MM.1S (cell line): Measurements from ENCODE around the gene FYB1.

Experiments
- DNase-seq: peaks from one replicate; pipeline ENCODE4 v3.0.0-alpha.2; 2015
- H2AFZ ChIP-seq: fragments of 300-600 bp; sonication (generic); 2 replicates; pipeline ENCODE4 v1.6.0; 2016; ENCODE audit warnings: antibody characterized with exemption, low read length
- H3F3A ChIP-seq: fragments of 300-600 bp; sonication (generic); 2 replicates; pipeline ENCODE4 v1.6.1; 2016; ENCODE audit warnings: mild to moderate bottlenecking, antibody characterized with exemption, low read length, moderate library complexity, mixed read lengths; ENCODE audit not compliant: insufficient read depth
- H3K27ac ChIP-seq: fragments of 300-600 bp; sonication (generic); 2 replicates; pipeline ENCODE4 v1.5.1; 2016; ENCODE audit warnings: mild to moderate bottlenecking, low read length
- H3K27me3 ChIP-seq: fragments of 300-600 bp; sonication (generic); replicated peaks from 2 replicates; pipeline ENCODE4 v1.6.0; 2016; ENCODE audit warnings: low read length; ENCODE audit not compliant: insufficient read depth
- H3K36me3 ChIP-seq: fragments of 300-600 bp; sonication (generic); replicated peaks from 2 replicates; pipeline ENCODE4 v1.6.1; 2016; ENCODE audit warnings: mild to moderate bottlenecking, low read length, mixed read lengths; ENCODE audit not compliant: insufficient read depth
- H3K4me1 ChIP-seq: fragments of 300-600 bp; sonication (generic); 2 replicates; pipeline ENCODE4 v1.6.1; 2016; ENCODE audit warnings: low read length, mixed read lengths
- H3K4me2 ChIP-seq: fragments of 300-600 bp; sonication (generic); 2 replicates; pipeline ENCODE4 v1.6.0; 2016; ENCODE audit warnings: low read depth, low read length
- H3K4me3 ChIP-seq: fragments of 300-600 bp; sonication (generic); 2 replicates; pipeline ENCODE4 v1.5.1; 2016; ENCODE audit warnings: low read length, mixed read lengths
- H3K79me2 ChIP-seq: fragments of 300-600 bp; sonication (generic); 2 replicates; pipeline ENCODE4 v1.6.1; 2016; ENCODE audit warnings: mixed run types, low read length, mixed read lengths
- H3K9ac ChIP-seq: fragments of 300-600 bp; sonication (generic); 2 replicates; pipeline ENCODE4 v1.6.1; 2016; ENCODE audit warnings: low read length, mixed read lengths
- H3K9me2 ChIP-seq: fragments of 300-600 bp; sonication (generic); replicated peaks from 2 replicates; pipeline ENCODE4 v1.6.1; 2016; ENCODE audit warnings: mild to moderate bottlenecking, low read length, mixed read lengths; ENCODE audit not compliant: insufficient read depth
- H3K9me3 ChIP-seq: fragments of 300-600 bp; sonication (generic); replicated peaks from 2 replicates; pipeline ENCODE4 v1.6.1; 2016; ENCODE audit warnings: mild to moderate bottlenecking, low read length, mixed read lengths; ENCODE audit not compliant: insufficient read depth
- H4K20me1 ChIP-seq: fragments of 300-600 bp; sonication (generic); 2 replicates; pipeline ENCODE4 v1.6.1; 2016; ENCODE audit warnings: mild to moderate bottlenecking, low read length, moderate library complexity, mixed read lengths; ENCODE audit not compliant: insufficient read depth
- CTCF ChIP-seq: fragments of 300-600 bp; sonication (generic); IDR thresholded peaks from 2 replicates; pipeline ENCODE4 v1.5.1; 2016; ENCODE audit warnings: antibody characterized with exemption, low read length, mixed read lengths
- EZH2 ChIP-seq: fragments of 300-600 bp; sonication (generic); optimal IDR thresholded peaks from 2 replicates; pipeline ENCODE3; 2017; ENCODE audit warnings: low read depth, mild to moderate bottlenecking, antibody characterized with exemption, low read length, mixed read lengths
- EZH2phosphoT487 ChIP-seq: fragments of 300-600 bp; sonication (generic); IDR thresholded peaks from 2 replicates; pipeline ENCODE4 v1.6.1; 2018; ENCODE audit warnings: antibody characterized with exemption, low read length

Gene FYB1

GRCh38 chr5:39209924-39210323 is 9.4 kb downstream of the FYB1 start:
- DNase-seq: no peak
- no peak overlapping the region for H3K4me2 ChIP-seq
- H3K4me1 ChIP-seq: no peaks in the 10 kb centered on the region; the same call in 1 of the 2 replicates
- no peaks in the 10 kb centered on the region for H4K20me1 ChIP-seq
- TF ChIP-seq EZH2 (no peak), CTCF (no peak), EZH2phosphoT487 (no peak)
- no peak overlapping the region for H2AFZ ChIP-seq
- H3K27me3 ChIP-seq: no peaks in the 10 kb centered on the region
- H3K4me3 ChIP-seq: no peak overlapping the region
- H3K9me3 ChIP-seq: no peaks in the 10 kb centered on the region
- H3K36me3 ChIP-seq: no peaks in the 10 kb centered on the region
- no peaks in the 10 kb centered on the region for H3F3A ChIP-seq
- no peak overlapping the region for H3K27ac ChIP-seq
- no peaks in the 10 kb centered on the region for H3K79me2 ChIP-seq
- no peaks in the 10 kb centered on the region for H3K9me2 ChIP-seq
- H3K9ac ChIP-seq: no peak overlapping the region

GRCh38 chr5:39208471-39208870 is 10.9 kb downstream of the FYB1 start:
- Histone ChIP-seq H3K9ac (no peak overlapping the region), H3K4me2 (no peak overlapping the region), H4K20me1 (no peaks in the 10 kb centered on the region), H3K9me2 (no peaks in the 10 kb centered on the region), H3K27me3 (no peaks in the 10 kb centered on the region), H3K4me1 (peaks cover 2% of the 10 kb centered on the region; the same call in 1 of the 2 replicates), H3F3A (no peaks in the 10 kb centered on the region), H3K9me3 (no peaks in the 10 kb centered on the region), H2AFZ (no peak overlapping the region), H3K36me3 (no peaks in the 10 kb centered on the region), H3K79me2 (no peaks in the 10 kb centered on the region), H3K4me3 (no peak overlapping the region), H3K27ac (no peak overlapping the region)
- DNase-seq: no peak
- no peak for TF ChIP-seq EZH2
- TF ChIP-seq EZH2phosphoT487: no peak
- no peak for TF ChIP-seq CTCF

GRCh38 chr5:39207345-39208045 is 11.9 kb downstream of the FYB1 start:
- H3F3A ChIP-seq: no peaks in the 10 kb centered on the region
- TF ChIP-seq CTCF (no peak), EZH2 (no peak), EZH2phosphoT487 (no peak)
- no peaks in the 10 kb centered on the region for H3K9me2 ChIP-seq
- no peak overlapping the region for H3K4me2 ChIP-seq
- DNase-seq: no peak
- H2AFZ ChIP-seq: no peak overlapping the region
- H3K4me1 ChIP-seq: peaks cover 6% of the 10 kb centered on the region; the same call in 1 of the 2 replicates
- no peaks in the 10 kb centered on the region for H3K9me3 ChIP-seq
- no peaks in the 10 kb centered on the region for H3K36me3 ChIP-seq
- no peak overlapping the region for H3K27ac ChIP-seq
- no peaks in the 10 kb centered on the region for H3K79me2 ChIP-seq
- H4K20me1 ChIP-seq: no peaks in the 10 kb centered on the region
- H3K27me3 ChIP-seq: no peaks in the 10 kb centered on the region
- H3K4me3 ChIP-seq: no peak overlapping the region
- no peak overlapping the region for H3K9ac ChIP-seq
